DOHH2 (cell line): ENCODE results near the gene SLC6A12.

ENCODE experiments used
- EZH2phosphoT487 ChIP-seq: fragments of 200-600 bp; sonication (generic); IDR thresholded peaks from 2 replicates; pipeline ENCODE4 v1.6.1; 2017; ENCODE audit warnings: borderline replicate concordance, mild to moderate bottlenecking, antibody characterized with exemption, low read length, moderate library complexity, mixed read lengths
- TF ChIP-seq, protein P1 (sequence below): fragments of 200-600 bp; sonication (generic); IDR thresholded peaks from one replicate; pipeline ENCODE4 v1.5.1; 2014; ENCODE audit warnings: antibody characterized with exemption, mild to moderate bottlenecking, low read depth, low read length; ENCODE audit not compliant: poor library complexity, severe bottlenecking

DNA sequence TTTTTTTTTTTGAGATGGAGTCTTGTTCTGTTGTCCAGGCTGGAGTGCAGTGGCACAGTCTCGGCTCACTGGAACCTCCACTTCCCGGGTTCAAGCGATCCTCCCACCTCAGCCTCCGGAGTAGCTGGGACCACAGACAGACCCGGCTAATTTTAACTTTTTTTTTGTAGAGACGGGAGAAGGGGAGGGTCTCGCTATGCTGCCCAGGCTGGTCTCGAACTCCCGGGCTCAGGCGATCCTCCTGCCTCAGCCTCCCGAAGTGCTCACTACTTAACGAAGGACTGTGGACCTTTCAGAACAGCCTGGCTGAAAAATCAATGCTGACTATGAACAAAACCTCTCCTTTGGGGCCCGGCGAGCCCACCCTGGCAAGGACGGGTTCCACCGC, 10.9 kb downstream of the SLC6A12 start:
- TF ChIP-seq, protein P1, sequence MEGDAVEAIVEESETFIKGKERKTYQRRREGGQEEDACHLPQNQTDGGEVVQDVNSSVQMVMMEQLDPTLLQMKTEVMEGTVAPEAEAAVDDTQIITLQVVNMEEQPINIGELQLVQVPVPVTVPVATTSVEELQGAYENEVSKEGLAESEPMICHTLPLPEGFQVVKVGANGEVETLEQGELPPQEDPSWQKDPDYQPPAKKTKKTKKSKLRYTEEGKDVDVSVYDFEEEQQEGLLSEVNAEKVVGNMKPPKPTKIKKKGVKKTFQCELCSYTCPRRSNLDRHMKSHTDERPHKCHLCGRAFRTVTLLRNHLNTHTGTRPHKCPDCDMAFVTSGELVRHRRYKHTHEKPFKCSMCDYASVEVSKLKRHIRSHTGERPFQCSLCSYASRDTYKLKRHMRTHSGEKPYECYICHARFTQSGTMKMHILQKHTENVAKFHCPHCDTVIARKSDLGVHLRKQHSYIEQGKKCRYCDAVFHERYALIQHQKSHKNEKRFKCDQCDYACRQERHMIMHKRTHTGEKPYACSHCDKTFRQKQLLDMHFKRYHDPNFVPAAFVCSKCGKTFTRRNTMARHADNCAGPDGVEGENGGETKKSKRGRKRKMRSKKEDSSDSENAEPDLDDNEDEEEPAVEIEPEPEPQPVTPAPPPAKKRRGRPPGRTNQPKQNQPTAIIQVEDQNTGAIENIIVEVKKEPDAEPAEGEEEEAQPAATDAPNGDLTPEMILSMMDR, result no peak
- TF ChIP-seq EZH2phosphoT487, result no peak
